ENCODE measurements around the gene EIF6.
"Not testable (repeated sequence)": the region's sequence is repeated elsewhere in the genome, so short reads cannot be mapped to it uniquely, and the experiment has no call there.

EIF6 gene

GRCh38 chr20:35284267-35284991 lies at the start of gene EIF6:
EIF6 (minus strand) TSS chr20:35284772; CDS start chr20:35284487, 285 bp downstream.
- peak; percentile 65 to 71 for DNase-seq (ENCODE audit: low read depth in 2 of 2)

GRCh38 chr20:35333606-35334005 lies 49.0 kb upstream of the EIF6 start:
- DNase-seq (ENCODE audit: low read depth in 2 of 2): no peak

GRCh38 chr20:35332540-35333200 lies 48.1 kb upstream of the EIF6 start:
- DNase-seq (ENCODE audit: low read depth in 2 of 2): no peak

- DNase-seq (ENCODE audit: low read depth in 2 of 2): peak; percentile 18 to 49
Measured at GRCh38 chr20:35329435-35330139, 45.0 kb upstream of the EIF6 start.

- DNase-seq (ENCODE audit: low read depth in 2 of 2): no peak
Measured at GRCh38 chr20:35328689-35329088, 44.1 kb upstream of the EIF6 start.

- DNase-seq (ENCODE audit: low read depth in 2 of 2): no peak
Measured at GRCh38 chr20:35328095-35328685, 43.6 kb upstream of the EIF6 start.

GRCh38 chr20:35327074-35327976 lies 42.8 kb upstream of the EIF6 start:
- no peak for DNase-seq (ENCODE audit: low read depth in 2 of 2)

- DNase-seq (ENCODE audit: low read depth in 2 of 2): no peak
Measured at GRCh38 chr20:35326740-35327073, 42.1 kb upstream of the EIF6 start.

GRCh38 chr20:35326021-35326739 lies 41.6 kb upstream of the EIF6 start:
- no peak for DNase-seq (ENCODE audit: low read depth in 2 of 2)

GRCh38 chr20:35325401-35325800 lies 40.8 kb upstream of the EIF6 start:
- no peak for DNase-seq (ENCODE audit: low read depth in 2 of 2)

- no peak for DNase-seq (ENCODE audit: low read depth in 2 of 2)
Measured at GRCh38 chr20:35320396-35321126, 36.0 kb upstream of the EIF6 start.

GRCh38 chr20:35319871-35320197 lies 35.3 kb upstream of the EIF6 start:
- no peak for DNase-seq (ENCODE audit: low read depth in 2 of 2)

GRCh38 chr20:35319192-35319870 lies 34.8 kb upstream of the EIF6 start:
- no peak for DNase-seq (ENCODE audit: low read depth in 2 of 2)

- DNase-seq (ENCODE audit: low read depth in 2 of 2): no peak
Measured at GRCh38 chr20:35318502-35319157, 34.1 kb upstream of the EIF6 start.

- DNase-seq (ENCODE audit: low read depth in 2 of 2): no peak
Measured at GRCh38 chr20:35317416-35318210, 33.0 kb upstream of the EIF6 start.

GRCh38 chr20:35316086-35316485 lies 31.5 kb upstream of the EIF6 start:
- no peak for DNase-seq (ENCODE audit: low read depth in 2 of 2)

GRCh38 chr20:35315632-35316020 lies 31.1 kb upstream of the EIF6 start:
- DNase-seq (ENCODE audit: low read depth in 2 of 2): not testable (repeated sequence)
